GM10266 (cell line): Measurements from ENCODE around the gene HTATIP2.

ENCODE experiments used
- DNase-seq: peaks from one replicate; pipeline ENCODE4 v3.0.0; 2012; ENCODE audit errors: extremely low spot score
- TF ChIP-seq, protein P1 (sequence below): IDR thresholded peaks from 2 replicates; pipeline ENCODE4 v1.5.1; 2012; ENCODE audit warnings: mild to moderate bottlenecking, low read depth; ENCODE audit not compliant: control insufficient read depth, insufficient read depth; ENCODE audit errors: missing control alignments

The HTATIP2 gene

DNA sequence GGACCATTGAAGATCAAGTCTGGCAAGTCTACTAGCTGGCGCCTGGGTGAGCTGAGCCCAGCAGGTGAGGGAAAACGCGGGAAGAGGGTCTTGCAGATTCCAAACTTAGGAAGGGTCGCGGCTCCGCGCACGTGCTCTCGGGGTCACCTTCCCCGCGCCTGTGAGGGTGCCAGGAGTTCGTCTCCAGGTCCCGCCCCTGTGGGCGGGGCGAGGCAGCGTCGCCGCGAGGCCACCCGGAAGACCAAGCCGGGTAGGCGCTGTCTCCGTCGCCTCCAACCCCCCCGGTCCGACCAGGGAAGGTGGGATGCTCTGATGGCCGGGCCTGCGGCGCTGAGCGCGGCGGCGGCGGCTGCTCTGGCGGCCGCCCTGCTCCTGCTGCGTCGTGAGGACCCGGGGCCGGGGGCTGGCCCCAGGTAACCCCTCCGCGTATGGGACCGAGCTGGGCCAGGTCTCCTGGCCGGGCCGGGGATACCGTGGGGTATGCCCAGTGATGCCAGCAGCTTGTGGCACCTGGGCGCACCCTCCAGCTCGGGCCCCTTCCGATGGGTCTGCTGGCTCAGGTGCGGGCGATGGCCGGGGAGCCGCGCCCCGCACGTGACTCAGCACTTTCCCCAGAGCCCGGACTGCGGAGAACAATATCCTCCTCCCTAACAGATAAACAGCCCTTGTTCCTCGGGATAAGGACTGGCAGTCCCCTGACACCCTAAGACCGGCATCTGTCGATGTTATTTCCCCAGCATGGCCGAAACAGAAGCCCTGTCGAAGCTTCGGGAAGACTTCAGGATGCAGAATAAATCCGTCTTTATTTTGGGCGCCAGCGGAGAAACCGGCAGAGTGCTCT, at the start of gene HTATIP2:
HTATIP2 (plus strand) TSS at position 215 of the 841 bp plus-strand sequence; CDS start at position 739, 524 bp downstream.
- peak; percentile 85 for DNase-seq

DNA sequence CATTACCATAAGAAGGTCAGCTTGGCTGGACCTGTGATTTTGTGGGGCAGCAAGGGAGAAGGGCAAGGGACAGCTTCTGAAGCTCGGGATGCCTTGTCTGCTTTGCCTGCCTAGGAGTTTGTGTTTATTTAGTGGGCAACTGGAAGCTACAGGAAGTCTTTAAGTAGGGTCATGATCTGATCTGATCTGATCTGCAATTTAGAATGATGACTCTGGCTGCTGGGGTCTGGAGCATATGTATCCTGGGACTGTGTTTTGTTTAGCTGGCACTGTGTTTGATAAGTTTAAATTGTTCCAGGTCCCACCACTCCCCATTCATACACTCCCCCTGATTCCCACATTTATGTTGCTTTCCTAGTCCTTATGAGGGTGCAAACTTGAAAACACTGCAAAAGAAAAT, 47.7 kb upstream of the HTATIP2 start:
- no peak for DNase-seq
- TF ChIP-seq, protein P1, sequence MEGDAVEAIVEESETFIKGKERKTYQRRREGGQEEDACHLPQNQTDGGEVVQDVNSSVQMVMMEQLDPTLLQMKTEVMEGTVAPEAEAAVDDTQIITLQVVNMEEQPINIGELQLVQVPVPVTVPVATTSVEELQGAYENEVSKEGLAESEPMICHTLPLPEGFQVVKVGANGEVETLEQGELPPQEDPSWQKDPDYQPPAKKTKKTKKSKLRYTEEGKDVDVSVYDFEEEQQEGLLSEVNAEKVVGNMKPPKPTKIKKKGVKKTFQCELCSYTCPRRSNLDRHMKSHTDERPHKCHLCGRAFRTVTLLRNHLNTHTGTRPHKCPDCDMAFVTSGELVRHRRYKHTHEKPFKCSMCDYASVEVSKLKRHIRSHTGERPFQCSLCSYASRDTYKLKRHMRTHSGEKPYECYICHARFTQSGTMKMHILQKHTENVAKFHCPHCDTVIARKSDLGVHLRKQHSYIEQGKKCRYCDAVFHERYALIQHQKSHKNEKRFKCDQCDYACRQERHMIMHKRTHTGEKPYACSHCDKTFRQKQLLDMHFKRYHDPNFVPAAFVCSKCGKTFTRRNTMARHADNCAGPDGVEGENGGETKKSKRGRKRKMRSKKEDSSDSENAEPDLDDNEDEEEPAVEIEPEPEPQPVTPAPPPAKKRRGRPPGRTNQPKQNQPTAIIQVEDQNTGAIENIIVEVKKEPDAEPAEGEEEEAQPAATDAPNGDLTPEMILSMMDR: no peak

More for the DNA sequence above, at the start of gene HTATIP2:
- TF ChIP-seq, protein P1: no peak

DNA sequence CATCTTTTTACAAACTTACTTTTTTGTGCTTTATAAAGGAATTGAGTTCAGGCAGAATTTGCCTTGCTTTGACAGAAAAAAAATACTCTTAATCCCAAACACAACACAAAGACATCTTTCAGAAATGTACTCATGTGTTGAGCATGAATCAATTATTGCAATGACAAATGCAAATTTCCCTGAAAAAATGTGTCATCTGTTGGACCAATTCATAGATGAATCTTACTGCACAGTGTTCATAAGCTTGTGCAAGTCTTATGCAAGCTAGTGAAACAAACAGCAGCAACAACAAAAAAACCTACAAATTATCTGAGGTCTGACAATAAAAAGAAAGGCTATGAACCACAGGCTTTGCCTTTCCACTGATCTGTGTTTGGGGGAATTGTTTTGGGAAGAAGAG, 42.3 kb upstream of the HTATIP2 start:
- DNase-seq: no peak
- TF ChIP-seq, protein P1: no peak

DNA sequence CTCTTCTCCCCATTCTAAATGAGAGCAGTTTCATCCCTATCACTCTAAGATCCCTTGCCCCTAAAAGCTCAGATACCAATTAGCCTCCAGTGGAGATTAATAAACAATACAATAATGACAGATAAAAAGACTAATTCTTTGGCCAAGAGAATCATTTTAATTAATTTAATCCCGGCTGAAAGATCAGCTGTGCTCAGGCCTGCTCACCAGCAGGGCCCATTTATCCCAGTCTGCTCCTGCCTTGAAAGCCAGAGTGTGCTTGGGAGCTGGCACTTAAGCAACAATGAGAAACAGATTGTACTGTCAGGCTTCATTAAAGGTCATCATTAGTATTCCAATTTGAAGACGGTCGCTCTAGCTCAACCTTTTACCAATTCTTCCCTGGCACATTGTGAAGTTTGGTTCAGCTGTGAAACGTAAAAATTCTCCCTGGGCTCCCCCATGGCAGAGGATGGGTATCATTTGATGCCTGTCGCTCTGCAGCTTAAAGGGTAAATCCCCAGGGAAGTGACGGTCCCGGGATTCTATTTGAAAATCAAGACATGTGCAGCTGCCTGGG, 36.1 kb upstream of the HTATIP2 start:
- TF ChIP-seq, protein P1: no peak
- DNase-seq: no peak

DNA sequence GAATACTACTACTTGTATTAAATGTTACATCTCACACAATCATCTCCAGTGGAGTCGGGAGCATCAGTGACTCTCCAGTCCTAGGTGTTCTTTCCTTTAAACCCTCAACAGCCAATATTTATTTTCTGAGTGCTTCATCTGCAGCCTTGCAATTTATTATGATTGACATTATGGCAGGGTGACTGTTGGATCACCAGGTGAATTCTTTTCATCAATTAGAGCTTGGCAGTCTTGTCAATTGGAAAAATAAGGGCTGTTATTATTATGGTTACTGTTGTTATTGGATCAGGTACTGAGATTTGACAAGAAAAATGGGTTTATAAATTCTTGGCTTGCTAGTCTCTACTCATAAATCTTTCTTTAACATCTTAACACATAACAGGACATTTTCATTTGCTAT, 27.5 kb upstream of the HTATIP2 start:
- DNase-seq: no peak
- TF ChIP-seq, protein P1: no peak

DNA sequence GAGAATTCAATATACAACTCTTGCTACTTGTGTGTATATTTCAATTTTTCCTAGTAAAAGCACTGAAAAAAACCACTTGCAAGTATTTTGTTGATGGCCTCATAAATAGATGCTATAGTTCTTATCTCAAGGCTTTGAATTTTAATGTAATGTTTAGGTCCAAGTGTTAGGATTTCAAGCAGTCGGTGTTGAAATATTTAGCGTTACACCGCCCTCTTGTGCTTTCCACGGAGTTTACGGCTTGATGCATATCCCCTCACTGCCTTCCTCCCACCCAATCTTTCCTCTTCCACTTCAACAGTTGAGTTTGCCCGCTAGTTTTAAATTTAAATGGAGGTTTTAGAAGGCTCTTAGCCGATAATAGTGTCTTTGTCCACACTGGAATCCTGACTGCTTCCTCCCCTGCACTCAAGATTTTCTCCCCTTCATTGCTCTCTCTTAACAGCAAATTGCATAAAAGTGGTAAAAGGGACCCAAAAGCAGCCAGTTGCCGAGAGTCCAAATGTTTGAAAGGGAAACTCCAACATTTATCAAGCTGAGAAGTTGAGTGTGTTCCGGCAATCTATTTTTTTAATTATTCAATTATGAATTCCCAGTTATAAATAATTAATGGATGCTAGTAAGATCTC, 25.9 kb upstream of the HTATIP2 start:
- DNase-seq: peak; percentile 38
- TF ChIP-seq, protein P1: peak; percentile 47
